M059J (cell line): ENCODE results near the gene TMEM79. TPM values are rescaled to one million over a fixed set of nuclear protein-coding genes. Genes with fewer than 3 reads are reported as not detected.

ENCODE experiments used
- DNase-seq: peaks from one replicate; pipeline ENCODE4 v3.0.0-alpha.2; 2012; ENCODE audit warnings: low read depth
- total RNA-seq: library from RNA; depleted of rRNA; stranded (reverse); fragments of >200 nt; shearing (Covaris generic); gene quantifications from 2 replicates; pipeline ENCODE4 v1.2.3, GENCODE V29; 2014

The TMEM79 gene
- total RNA-seq, 1 experiment from 2014 or later = 2.1 TPM

DNA sequence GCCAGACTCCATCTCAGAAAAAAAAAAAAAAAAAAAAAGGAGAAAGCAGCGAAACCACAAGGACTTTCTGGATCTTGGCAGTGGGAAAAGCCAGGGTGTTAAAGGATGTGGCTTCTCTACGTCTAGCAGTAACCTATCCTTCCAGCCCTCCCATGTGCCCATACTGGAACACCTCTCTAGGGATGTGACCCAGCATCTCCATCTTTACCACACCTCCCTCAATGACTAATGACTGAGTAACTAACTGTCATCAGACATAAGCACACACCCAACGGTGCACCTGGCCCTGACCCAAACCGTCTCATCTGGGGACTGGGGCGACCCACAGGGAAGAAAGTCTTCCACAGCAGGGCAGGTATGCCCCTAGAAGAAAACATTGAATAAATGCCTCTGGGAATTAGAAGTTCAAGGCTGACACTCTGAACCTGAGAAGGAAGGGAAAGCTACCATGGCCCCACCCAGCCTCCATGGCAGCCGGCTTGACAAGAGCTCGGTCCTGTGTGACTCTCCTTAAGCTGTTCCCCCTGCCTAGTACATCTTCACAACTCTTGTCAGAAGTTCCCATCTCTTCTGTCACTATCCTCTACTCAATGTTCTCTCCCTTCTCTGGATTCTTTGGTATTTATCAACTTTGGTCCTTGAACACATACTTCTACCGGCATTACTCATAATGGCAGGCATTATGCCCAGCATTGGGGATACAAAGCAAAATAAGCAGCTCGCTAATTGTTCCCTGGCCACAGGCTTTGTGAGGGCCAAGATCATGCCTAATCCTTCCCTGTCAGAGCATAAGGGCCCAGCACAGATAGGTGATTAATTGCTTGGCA lies 21.5 kb upstream of the TMEM79 start:
- DNase-seq = peak; percentile 95

DNA sequence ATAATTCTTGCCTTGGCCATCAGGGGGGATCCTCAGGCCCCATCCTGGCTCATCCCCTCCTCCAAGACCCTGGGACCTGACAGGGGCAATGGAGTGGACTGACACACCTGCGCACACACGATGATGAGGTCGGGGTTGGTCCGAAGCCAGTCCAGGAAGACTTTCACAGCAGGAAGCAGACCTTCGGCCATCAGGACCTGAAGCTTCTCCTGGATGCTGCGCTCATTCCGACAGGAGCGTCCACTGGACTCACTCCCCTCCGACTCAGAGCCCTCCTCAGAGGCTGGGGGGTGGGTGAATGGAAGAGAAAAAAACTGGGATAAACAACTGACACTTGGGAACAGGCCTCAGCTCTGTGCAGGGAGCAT lies 20.9 kb upstream of the TMEM79 start:
- no peak for DNase-seq

DNA sequence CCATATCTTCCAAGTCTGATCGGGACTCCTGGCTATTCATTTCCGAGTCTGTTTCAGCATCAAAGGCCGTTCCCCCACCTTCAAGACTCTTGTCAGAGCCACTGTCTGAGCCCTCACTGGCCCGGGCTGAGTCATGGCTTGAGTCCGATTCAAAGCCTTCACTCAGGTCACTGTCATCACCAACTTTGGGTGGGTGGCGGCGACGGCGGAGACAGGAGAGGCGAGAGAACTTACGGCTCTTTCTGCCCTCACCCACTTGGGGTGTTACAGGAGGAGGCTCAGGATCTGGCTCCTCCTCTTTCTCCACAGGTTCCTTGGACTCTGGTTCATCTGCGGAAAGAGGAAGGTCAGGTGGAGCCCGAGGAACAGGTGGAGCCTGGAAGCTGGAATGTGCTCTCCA lies 18.1 kb upstream of the TMEM79 start:
- no peak for DNase-seq

DNA sequence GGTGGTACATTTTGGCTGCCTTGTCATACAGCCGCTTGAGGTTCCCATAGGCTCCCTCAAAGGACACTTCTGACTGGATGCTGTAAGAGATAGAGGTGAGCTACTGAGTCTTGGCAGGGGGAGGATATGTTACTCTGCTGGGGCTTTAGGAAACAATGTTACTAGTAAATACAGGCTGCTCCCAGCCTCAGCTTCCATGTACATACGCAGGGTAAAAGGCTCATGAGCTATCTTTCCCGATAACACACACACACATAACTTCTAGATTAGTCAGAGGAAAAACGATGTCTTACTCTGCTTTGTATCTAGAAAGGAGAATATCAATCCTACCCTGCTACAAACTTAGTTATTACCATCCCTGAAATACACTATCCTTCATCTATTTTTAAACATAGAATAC lies 15.8 kb upstream of the TMEM79 start:
- DNase-seq = no peak

DNA sequence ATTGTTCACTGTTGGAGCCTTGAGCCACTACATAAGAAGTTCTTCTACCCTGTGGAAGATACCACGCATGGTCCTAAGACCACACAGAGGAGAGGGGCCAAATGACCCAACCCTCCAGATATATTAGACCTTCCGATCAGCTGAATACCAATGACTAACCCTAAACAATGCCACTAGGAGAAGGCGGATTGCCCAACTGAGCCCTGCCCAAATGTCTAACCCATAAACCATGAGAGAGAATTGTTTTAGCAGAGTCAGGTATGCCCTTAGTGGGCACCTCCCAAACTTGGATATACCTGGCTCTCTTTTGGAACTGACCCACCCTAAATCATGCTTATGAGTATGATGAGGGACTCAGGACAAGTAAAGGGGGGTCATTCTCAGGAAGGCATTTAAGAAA lies 13.8 kb upstream of the TMEM79 start:
- no peak for DNase-seq

DNA sequence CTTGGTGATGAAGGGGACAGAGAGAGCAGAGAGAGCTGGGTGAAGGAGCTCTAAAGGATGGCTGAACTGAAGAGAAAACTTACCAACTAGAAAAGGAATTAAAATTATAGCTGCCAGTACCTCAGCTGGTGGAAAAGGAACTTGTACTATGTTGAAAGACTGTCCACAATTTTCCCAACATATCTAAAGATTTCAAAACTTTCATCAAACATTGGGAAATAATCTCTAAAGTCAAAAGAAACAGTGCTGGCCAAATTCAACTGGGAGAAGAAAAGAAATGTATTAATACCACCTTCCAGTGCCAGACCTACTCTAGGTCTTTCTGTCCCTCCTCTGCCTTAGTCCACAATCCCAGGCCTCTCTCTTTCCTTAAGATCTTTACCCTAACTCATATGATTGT lies 7.6 kb upstream of the TMEM79 start:
- no peak for DNase-seq

DNA sequence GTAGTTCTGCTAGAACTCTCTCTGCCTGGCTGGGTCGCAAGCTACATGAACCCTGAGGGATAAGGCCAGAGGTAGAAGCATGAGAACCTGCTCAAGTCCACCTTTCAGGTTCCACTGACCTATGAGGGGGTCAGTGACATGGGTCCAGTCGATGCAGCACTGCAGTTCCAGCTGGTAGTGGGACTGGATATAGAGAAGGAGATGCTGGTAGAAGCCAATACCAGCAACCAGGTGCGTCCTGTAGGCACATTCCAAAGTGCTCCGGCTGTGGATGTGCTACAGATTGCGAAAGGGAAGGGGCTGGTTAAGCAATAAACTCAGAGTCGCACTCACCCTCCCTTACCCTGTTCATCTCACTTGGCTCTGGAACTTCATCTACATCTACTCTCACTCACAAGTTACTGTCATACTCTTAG lies 7.2 kb upstream of the TMEM79 start:
- DNase-seq = no peak

DNA sequence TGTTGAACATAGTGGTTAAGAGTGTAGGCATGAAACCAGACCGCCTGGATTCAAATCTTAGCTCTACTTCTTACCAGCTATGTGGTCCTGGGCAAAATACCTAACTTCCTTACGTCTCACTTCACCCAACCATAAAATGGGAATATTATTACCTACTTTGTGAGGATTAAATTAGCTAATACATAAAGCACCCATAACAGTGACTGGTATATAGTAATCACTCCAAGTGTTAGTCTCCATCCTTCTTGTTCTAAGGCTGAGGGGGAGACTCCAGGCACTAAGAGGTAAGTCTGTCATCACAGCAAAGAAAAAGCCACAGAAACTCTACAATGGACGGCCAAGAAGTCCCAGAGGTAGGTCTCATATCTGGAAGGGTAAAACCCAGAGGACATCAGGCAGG lies 4.3 kb upstream of the TMEM79 start:
- no peak for DNase-seq

DNA sequence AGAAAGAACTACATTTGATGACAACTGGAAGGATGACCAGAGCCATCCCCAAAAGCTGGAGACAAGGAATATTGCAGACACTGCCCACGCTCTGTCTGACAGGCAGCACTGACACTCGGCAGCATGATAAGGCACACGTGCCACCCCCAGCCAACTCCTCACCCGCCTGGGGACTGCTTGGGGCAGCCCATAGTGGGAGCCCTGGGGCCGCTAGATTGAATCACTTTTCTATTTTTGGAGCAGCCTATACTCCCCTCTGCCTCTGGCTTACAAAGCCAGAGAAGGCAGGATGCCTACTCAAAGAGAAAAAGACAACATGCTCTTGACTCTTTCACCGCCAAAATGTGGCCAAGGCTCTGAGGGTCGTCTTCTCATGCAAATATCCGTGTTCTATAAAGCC lies 2.8 kb upstream of the TMEM79 start:
- DNase-seq = peak; percentile 45

DNA sequence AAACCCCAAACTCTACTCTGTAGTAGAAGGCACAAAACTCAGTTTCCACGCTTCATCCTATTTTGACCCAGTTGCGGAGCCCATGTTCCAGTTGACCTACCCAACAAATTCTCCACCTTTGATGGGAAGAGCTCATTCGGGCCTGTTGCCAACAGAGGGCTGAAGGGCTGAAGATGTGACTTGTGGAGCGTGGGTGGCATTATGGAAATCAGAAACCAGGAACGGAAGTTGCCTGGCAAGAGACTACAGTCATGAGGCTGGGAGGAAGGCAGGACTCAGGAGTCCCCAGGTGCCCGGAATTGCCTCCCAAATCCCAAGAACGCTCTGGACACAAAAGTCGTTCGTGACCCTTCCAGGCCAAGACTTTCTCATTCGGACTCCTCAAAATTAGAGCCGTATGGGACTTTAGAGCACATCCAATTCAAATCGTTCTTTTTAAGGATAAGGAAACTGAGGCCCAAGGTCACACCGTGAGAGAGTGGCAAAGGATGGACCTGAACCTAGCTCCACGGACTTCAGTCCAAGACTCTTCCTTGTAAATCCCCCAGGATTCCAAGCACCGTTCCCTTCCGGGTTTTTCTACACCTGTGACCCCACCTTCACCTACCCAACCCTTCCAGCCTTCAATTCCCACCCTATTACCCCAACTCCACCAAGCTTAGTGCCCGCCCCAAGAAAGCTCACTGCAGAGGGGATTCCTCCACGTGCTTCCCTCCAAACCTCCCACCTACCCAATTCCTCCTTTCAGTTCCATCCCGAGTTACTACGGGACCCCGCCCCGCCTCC lies 2.2 kb upstream of the TMEM79 start:
- DNase-seq = peak; percentile 48

DNA sequence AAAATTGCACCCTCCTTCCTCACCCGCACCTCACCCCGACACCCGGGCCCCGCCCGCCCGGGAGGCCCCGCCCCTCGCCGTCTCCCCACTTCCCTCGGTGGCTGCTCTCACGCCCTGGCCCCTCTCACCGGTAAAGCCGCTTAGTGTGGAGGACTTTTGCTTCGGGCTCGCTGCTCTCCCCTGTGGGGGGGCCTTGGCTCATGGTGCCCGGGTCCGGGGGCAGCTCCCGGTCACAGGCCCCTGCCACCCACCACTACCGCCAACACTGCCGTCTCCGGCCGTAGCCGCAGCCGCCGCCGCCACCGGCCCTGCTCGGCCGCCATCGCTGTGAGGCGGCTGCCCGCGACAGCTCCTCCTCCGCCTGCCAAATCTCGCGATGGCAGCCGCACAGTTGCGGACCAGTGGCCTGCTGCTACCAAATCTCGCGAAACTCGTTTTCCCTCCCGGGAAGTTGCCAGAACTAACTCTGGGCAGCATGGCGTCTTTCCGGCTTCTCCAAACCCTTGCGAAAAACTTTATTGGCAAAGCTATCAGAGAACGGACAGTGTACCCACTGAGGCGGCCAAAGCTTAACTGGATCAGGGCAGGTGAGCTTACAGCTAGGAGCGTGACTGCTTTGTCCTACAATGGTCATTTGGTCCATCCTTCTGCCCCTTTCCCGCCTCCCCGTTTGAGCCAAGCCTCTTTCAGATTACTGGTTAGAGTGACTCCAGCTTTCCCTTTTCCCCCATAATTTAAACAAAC lies 1.5 kb upstream of the TMEM79 start, which contains the start of gene SMG5:
Gene SMG5, minus strand, starts transcription at position 347 of the 744 bp plus-strand sequence. Its CDS starts 145 bp downstream, at position 202.
- peak; percentile 99 for DNase-seq

DNA sequence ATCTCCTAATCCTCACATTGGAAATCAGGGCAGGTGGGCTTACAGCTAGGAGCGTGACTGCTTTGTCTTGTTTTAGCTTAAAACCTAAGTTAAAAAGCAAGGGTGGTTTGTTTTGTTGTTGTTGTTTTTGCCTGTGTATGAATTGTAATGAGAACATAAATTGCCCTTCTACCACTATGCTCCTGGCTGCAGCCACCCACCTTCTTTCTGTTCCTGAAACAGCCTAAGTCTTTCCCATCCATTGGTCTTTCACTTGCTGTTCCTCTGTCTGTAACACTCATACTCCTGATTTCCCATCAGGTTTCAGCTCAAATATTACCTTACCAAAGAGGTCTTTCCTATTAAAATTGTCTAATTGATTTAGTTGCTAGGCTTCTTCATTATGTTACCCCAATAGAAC lies 604 bp upstream of the TMEM79 start:
- DNase-seq = no peak

DNA sequence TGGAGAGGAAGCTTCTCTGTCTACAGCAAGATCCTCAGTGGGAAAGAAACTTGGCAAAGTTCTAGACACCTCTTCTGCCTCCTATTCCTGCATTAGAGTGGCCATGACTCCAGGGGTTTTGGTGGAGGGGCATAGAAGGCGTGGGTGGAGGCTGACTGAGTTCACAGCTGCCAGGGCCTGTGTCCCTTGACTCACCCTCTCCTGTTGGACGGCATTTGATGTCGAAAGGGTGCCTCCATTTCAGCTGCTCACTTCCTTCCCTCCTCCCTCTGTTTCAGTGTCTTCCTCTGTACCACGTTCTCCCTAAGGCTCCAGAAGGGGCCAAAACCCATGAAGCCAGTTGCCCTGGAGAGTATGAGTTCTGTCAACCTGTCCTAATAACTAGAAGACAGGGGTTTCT lies 632 bp downstream of the TMEM79 start:
- DNase-seq = no peak

DNA sequence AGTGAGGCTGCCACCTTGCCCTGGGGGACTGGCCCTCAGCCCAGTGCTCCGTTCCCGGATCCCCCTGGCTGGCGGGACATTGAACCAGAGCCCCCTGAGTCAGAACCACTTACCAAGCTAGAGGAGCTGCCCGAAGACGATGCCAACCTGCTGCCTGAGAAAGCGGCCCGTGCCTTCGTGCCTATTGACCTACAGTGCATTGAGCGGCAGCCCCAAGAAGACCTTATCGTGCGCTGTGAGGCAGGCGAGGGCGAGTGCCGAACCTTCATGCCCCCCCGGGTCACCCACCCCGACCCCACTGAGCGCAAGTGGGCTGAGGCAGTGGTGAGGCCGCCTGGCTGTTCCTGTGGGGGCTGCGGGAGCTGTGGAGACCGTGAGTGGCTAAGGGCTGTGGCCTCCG lies 1.3 kb downstream of the TMEM79 start:
- DNase-seq = no peak

DNA sequence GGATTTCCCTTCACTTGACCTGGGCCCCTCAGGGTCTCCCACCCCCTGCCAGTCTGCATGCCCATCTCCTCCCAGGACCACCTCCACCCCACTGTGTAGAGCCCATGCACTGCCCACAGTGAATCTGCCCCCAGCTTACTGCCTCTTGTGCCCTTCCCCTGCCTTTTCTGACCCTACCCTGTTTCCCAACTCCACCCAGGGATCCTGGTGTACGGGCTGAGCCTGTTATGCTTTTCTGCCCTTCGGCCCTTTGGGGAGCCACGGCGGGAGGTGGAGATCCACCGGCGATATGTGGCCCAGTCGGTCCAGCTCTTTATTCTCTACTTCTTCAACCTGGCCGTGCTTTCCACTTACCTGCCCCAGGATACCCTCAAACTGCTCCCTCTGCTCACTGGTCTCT lies 1.9 kb downstream of the TMEM79 start:
- DNase-seq = no peak

DNA sequence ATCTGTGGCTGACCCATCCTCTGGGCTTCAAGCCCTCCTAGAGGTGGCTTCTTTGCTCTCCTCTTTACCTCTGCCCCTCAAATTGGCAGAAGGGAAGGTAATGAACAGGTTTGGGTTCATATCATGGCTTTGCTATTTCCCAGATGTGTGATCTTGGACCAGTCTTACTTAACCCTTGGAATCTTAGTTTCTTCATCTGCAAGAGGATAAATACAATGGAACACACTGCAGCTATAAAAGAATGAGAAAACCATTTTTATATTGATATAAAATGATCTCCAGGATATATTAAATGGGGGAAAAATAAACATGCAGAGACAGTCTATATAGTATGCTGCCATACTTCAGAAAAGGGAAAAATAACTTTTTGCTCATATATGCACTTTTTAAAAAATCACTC lies 5.7 kb downstream of the TMEM79 start:
- DNase-seq = no peak

DNA sequence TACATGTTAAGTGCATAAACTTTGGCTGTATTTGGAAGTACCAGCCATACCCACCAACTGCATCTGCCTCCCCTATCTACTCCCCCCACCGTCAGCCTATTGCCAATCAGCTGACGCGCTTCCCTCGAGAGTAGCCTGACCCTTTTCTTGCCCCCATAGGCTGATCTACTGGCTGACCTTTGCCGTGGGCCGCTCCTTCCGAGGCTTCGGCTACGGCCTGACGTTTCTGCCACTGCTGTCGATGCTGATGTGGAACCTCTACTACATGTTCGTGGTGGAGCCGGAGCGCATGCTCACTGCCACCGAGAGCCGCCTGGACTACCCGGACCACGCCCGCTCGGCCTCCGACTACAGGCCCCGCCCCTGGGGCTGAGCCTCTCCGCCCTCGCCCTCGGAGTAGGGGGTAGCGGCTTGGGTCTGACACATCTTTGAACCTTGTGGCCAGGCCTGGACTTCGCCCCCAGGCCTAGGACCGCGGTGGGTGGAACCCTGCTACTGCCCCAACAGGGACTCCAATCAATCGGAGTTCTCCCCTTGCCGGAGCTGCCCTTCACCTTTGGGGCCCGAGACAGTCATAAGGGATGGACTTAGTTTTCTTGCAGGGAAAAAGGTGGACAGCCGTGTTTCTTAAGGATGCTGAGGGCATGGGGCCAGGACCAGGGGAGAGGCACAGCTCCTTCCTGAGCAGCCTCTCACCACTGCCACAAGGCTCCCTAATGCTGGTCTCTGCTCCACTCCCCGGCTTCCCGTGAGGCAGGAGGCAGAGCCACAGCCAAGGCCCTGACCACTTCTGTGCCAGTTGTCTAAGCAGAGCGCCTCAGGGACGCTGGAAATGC lies 7.3 kb downstream of the TMEM79 start:
- no peak for DNase-seq

DNA sequence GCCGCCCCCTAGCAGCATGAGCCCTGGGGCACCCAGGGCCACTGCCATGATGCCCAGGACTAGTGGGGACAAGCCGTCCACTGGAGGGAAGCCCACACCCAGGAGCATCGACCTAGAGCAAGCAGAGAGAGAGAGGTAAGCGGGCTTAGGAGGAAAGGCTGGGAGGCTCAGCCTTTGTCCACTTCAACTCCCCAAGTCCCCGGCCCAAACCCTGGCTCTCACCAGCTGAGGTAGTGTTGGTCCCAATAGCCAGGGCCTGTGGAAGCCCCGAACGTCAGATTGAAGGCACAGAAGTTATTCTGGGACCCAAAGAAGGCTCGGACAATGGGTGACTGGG lies 8.9 kb downstream of the TMEM79 start:
- DNase-seq = no peak

DNA sequence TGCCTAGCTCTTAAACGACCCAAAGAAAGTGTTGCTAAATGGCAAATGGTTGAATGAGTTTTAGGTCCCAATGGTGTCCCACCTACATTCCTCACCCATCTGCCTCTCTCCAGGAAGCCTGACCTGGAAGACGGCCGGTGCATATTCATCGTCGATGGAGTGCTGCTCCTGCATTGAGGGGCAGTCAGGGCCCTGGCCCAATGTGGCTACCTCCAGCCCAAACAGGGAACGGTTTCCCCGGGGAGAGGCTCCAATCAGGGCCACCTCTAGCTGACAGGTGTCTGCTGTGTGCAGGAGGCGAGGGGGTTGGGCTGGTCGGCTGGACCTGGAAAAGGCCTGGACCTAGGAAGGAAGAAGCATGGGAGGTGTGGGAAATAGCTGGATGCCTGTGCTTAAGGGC lies 9.8 kb downstream of the TMEM79 start:
- no peak for DNase-seq

DNA sequence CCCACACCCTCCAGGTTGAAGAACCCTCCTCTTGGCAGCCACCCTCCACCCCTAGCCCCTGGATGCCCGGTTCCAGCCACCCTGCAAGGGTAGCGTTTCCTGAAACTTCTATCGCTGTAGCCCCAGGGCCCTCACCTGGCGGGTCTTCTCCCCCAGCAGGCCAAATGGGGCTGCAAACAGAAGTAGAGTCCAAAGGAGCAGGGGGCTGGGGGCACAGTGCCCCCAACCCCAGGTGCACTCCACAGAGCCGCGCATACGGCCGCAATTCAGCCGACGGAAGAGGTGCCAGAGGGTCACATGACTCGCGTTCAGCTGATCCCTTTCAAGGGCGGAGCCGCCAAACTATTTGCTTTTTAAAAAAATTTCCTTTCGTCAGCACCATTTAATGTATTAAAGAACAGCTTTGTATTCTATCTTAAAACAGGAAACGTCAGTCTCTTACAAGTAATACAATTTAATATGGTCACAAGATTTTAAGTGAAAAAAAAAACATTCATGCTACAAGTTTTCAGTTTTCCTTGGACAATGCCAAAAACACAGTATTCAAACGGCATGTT lies 11.3 kb downstream of the TMEM79 start, which contains the start of gene GLMP:
Gene GLMP, minus strand, starts transcription at position 289 of the 557 bp plus-strand sequence. Its CDS starts 34 bp downstream, at position 255.
- peak; percentile 58 for DNase-seq

DNA sequence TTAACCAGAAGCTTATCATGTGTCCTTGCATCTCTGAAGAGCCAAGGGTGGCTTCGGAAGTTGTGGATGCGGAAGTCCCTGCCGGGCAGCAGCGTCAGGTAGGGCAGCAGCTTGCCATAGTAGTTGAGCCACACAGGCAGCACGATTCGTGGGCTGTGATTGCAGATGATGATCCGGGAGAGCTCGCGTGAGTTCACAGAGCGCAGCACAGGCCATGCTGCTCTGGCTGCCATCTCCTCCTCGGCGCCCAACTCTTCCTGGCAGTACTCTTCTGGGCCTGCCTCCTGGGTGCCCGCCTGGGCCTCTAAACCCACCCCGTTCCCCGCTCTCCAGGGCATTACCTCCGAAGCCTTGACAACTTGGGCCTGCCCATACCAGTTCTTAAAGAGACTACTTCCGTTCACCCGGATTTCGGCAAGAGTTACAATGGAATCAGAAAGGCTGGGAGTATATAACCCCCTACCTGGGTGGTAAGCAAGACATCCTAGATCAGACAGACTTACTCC lies 14.8 kb downstream of the TMEM79 start, which contains the start of gene VHLL:
Gene VHLL, minus strand, starts transcription at position 456 of the 506 bp plus-strand sequence. Its CDS starts 118 bp downstream, at position 338.
- no peak for DNase-seq
